GM21576 (cell line): Measurements from ENCODE around the gene CCDC192.
A peak's percentile ranks its signal among the peaks of the same experiment; 100 is the strongest.

Source experiments
- ATAC-seq: cut with Tn5 transposase; IDR thresholded peaks from one replicate; pipeline ENCODE4 v1.9.1; 2021; ENCODE audit warnings: mild to moderate bottlenecking, moderate library complexity; ENCODE audit not compliant: unreplicated experiment

The CCDC192 gene

GRCh38 chr5:127872494-127872893 is 169.3 kb downstream of the CCDC192 start:
- ATAC-seq, result no peak

- peak; percentile 87 for ATAC-seq
Measured at GRCh38 chr5:127875235-127876021, 172.2 kb downstream of the CCDC192 start.

- ATAC-seq, result no peak
Measured at GRCh38 chr5:127876384-127876783, 173.2 kb downstream of the CCDC192 start.

- ATAC-seq, result no peak
Measured at GRCh38 chr5:127878174-127878750, 175.1 kb downstream of the CCDC192 start.

- ATAC-seq, result no peak
Measured at GRCh38 chr5:127884416-127884815, 181.2 kb downstream of the CCDC192 start.

GRCh38 chr5:127885176-127885575 is 182.0 kb downstream of the CCDC192 start:
- ATAC-seq, result no peak

- ATAC-seq, result no peak
Measured at GRCh38 chr5:127886081-127886480, 182.9 kb downstream of the CCDC192 start.

GRCh38 chr5:127887282-127887681 is 184.1 kb downstream of the CCDC192 start:
- ATAC-seq, result no peak

GRCh38 chr5:127891942-127892341 is 188.8 kb downstream of the CCDC192 start:
- ATAC-seq, result no peak

GRCh38 chr5:127892467-127893207 is 189.4 kb downstream of the CCDC192 start:
- ATAC-seq, result no peak

GRCh38 chr5:127893232-127893631 is 190.0 kb downstream of the CCDC192 start:
- no peak for ATAC-seq

- ATAC-seq, result no peak
Measured at GRCh38 chr5:127894461-127894860, 191.3 kb downstream of the CCDC192 start.

- ATAC-seq, result no peak
Measured at GRCh38 chr5:127898551-127899213, 195.5 kb downstream of the CCDC192 start.

GRCh38 chr5:127899214-127899610 is 196.0 kb downstream of the CCDC192 start:
- ATAC-seq, result no peak

- no peak for ATAC-seq
Measured at GRCh38 chr5:127906562-127907204, 203.5 kb downstream of the CCDC192 start.

- no peak for ATAC-seq
Measured at GRCh38 chr5:127907907-127908306, 204.7 kb downstream of the CCDC192 start.

- ATAC-seq, result peak; percentile 95
Measured at GRCh38 chr5:127909066-127909465, 205.9 kb downstream of the CCDC192 start.

GRCh38 chr5:127909821-127910220 is 206.6 kb downstream of the CCDC192 start:
- ATAC-seq, result no peak

- ATAC-seq, result no peak
Measured at GRCh38 chr5:127910307-127910956, 207.2 kb downstream of the CCDC192 start.

GRCh38 chr5:127911619-127912018 is 208.4 kb downstream of the CCDC192 start:
- no peak for ATAC-seq
